Measurements from ENCODE around the gene ADGRV1.

Gene ADGRV1

DNA sequence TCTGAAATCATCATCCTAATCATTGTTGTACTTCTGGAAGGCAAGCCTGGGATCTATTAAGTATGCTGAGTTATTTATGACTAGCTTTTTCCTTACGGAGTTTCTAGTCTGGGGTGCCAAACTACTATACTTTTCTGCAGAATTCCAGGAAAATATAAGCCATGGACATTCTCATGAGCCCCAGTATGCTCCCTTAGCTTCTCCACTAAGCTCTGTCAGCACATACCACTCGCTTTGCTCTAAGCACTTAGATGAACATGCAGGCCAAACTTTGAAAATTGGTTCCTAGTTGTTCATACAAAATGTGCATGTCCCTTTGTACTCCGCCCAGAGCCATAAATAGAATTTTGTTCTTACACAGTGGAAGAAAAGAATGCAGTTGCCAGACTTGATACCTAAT, 539.9 kb downstream of the ADGRV1 start:
- H3K9me2 ChIP-seq (replicated peaks; ENCODE audit: insufficient read depth, low read length), result no peaks in the 10 kb centered on the region
- no peak overlapping the region for H3K9ac ChIP-seq (ENCODE audit: low read length)
- no peak overlapping the region for H3K27ac ChIP-seq (ENCODE audit: low read depth, low read length)
- no peaks in the 10 kb centered on the region for H3K36me3 ChIP-seq (ENCODE audit: low read length)
- H2AFZ ChIP-seq (ENCODE audit: low read depth, low read length, severe bottlenecking), result no peak overlapping the region
- H3K27me3 ChIP-seq (ENCODE audit: low read length), result no peaks in the 10 kb centered on the region
- no peak overlapping the region for H3K4me3 ChIP-seq (ENCODE audit: insufficient read depth, low read length, poor library complexity, severe bottlenecking)
- H4K20me1 ChIP-seq (ENCODE audit: low read depth, low read length), result no peaks in the 10 kb centered on the region
- H3K79me2 ChIP-seq (ENCODE audit: insufficient read depth, low read length), result no peaks in the 10 kb centered on the region
- H3F3A ChIP-seq (ENCODE audit: insufficient read depth), result no peaks in the 10 kb centered on the region
- no peak for TF ChIP-seq EZH2phosphoT487 (conservative IDR thresholded peaks at IDR 0.05; ENCODE audit: low read length)
- TF ChIP-seq, protein P1, sequence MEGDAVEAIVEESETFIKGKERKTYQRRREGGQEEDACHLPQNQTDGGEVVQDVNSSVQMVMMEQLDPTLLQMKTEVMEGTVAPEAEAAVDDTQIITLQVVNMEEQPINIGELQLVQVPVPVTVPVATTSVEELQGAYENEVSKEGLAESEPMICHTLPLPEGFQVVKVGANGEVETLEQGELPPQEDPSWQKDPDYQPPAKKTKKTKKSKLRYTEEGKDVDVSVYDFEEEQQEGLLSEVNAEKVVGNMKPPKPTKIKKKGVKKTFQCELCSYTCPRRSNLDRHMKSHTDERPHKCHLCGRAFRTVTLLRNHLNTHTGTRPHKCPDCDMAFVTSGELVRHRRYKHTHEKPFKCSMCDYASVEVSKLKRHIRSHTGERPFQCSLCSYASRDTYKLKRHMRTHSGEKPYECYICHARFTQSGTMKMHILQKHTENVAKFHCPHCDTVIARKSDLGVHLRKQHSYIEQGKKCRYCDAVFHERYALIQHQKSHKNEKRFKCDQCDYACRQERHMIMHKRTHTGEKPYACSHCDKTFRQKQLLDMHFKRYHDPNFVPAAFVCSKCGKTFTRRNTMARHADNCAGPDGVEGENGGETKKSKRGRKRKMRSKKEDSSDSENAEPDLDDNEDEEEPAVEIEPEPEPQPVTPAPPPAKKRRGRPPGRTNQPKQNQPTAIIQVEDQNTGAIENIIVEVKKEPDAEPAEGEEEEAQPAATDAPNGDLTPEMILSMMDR (IDR thresholded peaks at IDR 0.05; ENCODE audit: insufficient read depth, low read length, poor library complexity, severe bottlenecking), result no peak
- H3K4me2 ChIP-seq (ENCODE audit: low read depth, low read length, poor library complexity, severe bottlenecking), result no peak overlapping the region
- H3K9me3 ChIP-seq (ENCODE audit: insufficient read depth, low read length), result no peaks in the 10 kb centered on the region

DNA sequence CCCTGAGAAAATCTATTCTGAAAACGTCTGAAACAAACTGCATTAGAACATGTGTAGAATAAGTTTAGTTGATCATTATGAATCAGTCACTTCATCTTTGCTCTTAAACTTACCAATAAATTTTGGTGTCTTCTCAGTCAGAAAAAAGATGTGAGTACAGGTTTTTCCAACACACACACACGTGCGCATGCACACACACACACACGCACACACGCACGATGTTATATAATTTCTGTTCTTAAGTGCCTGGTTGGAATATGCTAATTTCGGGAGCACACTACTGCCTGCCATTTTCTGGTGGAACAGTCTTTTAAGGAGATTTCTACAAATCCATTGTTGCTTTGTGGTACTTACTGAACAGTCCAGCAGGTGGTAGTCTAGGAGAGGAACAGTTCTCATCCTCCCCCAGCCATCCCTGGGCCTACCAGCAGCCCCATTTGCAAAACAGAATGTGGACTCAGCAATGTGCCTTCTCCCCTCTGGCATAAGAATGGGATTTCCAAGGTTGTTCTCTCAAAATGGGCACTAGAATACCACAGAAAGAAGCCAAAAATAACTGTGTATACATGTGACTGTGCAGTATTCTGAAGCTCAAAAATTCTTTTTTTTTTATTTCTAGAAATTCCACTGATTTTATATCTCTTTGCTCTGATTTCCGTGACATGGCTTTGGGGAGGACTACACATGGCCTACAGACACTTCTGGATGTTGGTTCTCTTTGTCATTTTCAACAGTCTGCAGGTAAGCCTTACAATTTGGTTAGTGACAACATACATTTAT, 543.2 kb downstream of the ADGRV1 start:
- TF ChIP-seq, protein P1 (IDR thresholded peaks at IDR 0.05; ENCODE audit: insufficient read depth, low read length, poor library complexity, severe bottlenecking), result no peak
- no peak for TF ChIP-seq EZH2phosphoT487 (conservative IDR thresholded peaks at IDR 0.05; ENCODE audit: low read length)
- H3K27me3 ChIP-seq (ENCODE audit: low read length), result no peaks in the 10 kb centered on the region
- H3F3A ChIP-seq (ENCODE audit: insufficient read depth), result no peaks in the 10 kb centered on the region
- no peaks in the 10 kb centered on the region for H3K36me3 ChIP-seq (ENCODE audit: low read length)
- H2AFZ ChIP-seq (ENCODE audit: low read depth, low read length, severe bottlenecking), result no peak overlapping the region
- H3K9ac ChIP-seq (ENCODE audit: low read length), result no peak overlapping the region
- no peaks in the 10 kb centered on the region for H3K9me3 ChIP-seq (ENCODE audit: insufficient read depth, low read length)
- H3K4me3 ChIP-seq (ENCODE audit: insufficient read depth, low read length, poor library complexity, severe bottlenecking), result no peak overlapping the region
- H3K27ac ChIP-seq (ENCODE audit: low read depth, low read length), result no peak overlapping the region
- H3K9me2 ChIP-seq (replicated peaks; ENCODE audit: insufficient read depth, low read length), result no peaks in the 10 kb centered on the region
- no peaks in the 10 kb centered on the region for H4K20me1 ChIP-seq (ENCODE audit: low read depth, low read length)
- no peaks in the 10 kb centered on the region for H3K79me2 ChIP-seq (ENCODE audit: insufficient read depth, low read length)
- H3K4me2 ChIP-seq (ENCODE audit: low read depth, low read length, poor library complexity, severe bottlenecking), result no peak overlapping the region

DNA sequence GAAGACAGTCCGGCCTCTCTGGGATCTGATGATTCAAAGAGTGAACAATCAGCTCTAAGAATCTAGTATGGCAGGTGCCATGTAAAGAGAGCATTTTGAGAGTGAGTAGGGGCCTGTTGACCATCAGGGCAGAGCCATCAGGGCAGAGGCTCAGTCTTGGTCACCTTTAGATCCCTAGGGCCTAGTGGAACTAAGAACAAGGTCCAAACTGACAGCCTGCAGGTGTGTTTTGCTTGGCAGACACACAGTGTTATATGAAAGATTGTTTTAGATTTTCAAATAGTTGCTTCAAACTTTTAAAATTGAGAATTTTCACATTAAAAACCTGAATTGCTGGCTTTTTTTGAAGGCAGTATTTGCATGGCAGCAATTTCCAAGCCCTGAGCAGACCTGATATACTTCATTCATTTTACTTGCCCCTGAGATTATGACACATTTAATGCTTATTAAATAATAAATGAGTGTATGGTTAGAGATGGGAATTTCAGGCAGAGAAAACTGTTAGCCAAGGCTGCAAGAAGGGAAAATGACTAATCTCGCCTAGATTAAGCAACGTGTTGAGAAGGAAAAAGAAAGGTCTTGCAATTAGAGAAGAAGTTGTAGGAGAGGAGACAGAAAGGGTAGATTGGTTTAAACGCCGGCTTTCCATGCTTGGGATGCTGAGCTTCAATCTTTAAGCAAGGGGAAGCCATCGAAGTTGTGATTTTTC, 544.9 kb downstream of the ADGRV1 start:
- Histone ChIP-seq H3K4me2 (ENCODE audit: low read depth, low read length, poor library complexity, severe bottlenecking) (no peak overlapping the region), H4K20me1 (ENCODE audit: low read depth, low read length) (no peaks in the 10 kb centered on the region), H3K9me2 (replicated peaks; ENCODE audit: insufficient read depth, low read length) (no peaks in the 10 kb centered on the region), H3K9me3 (ENCODE audit: insufficient read depth, low read length) (no peaks in the 10 kb centered on the region), H3K9ac (ENCODE audit: low read length) (no peak overlapping the region), H3K4me3 (ENCODE audit: insufficient read depth, low read length, poor library complexity, severe bottlenecking) (no peak overlapping the region), H3K79me2 (ENCODE audit: insufficient read depth, low read length) (no peaks in the 10 kb centered on the region), H3F3A (ENCODE audit: insufficient read depth) (no peaks in the 10 kb centered on the region), H2AFZ (ENCODE audit: low read depth, low read length, severe bottlenecking) (no peak overlapping the region), H3K36me3 (ENCODE audit: low read length) (no peaks in the 10 kb centered on the region), H3K27ac (ENCODE audit: low read depth, low read length) (no peak overlapping the region), H3K27me3 (ENCODE audit: low read length) (no peaks in the 10 kb centered on the region)
- TF ChIP-seq, protein P1 (IDR thresholded peaks at IDR 0.05; ENCODE audit: insufficient read depth, low read length, poor library complexity, severe bottlenecking), result no peak

Measured in SU-DHL-6 (cell line).